ENCODE results near the gene CRELD1.

GRCh38 chr3:9918261-9919038, 15.2 kb upstream of the CRELD1 start:
- TF ChIP-seq HLTF (IDR thresholded peaks at IDR 0.05), result no peak
- TF ChIP-seq USF2 (CRISPR knock-in tag; IDR thresholded peaks at IDR 0.05), result no peak
- no peak for TF ChIP-seq CTCF (IDR thresholded peaks at IDR 0.05 in 2 of 3, conservative IDR thresholded peaks at IDR 0.05 in 1 of 3; ENCODE audit: insufficient read depth in 2 of 3, low read depth in 1 of 3, low read length in 3 of 3)
- TF ChIP-seq POLR2A (conservative IDR thresholded peaks at IDR 0.05), result no peak
- no peak for TF ChIP-seq EP300 (IDR thresholded peaks at IDR 0.05; ENCODE audit: low read length)
- TF ChIP-seq POLR3A (IDR thresholded peaks at IDR 0.05; ENCODE audit: borderline replicate concordance, extremely low read depth, insufficient read depth, insufficient read length), result no peak
